ENCODE data around the gene DYNLL2.

The DYNLL2 gene

GRCh38 chr17:58109197-58109596 lies 26.0 kb downstream of the DYNLL2 start:
- no peaks in the 10 kb centered on the region for H3K4me1 ChIP-seq (ENCODE audit: insufficient read depth, low read length, poor library complexity, severe bottlenecking)
- no peaks in the 10 kb centered on the region for H3K79me2 ChIP-seq (ENCODE audit: insufficient read depth, low read length)
- H3F3A ChIP-seq (ENCODE audit: low read depth), result no peaks in the 10 kb centered on the region
- no peak overlapping the region for H3K4me2 ChIP-seq (ENCODE audit: low read depth, low read length, poor library complexity, severe bottlenecking)
- H3K36me3 ChIP-seq (ENCODE audit: insufficient read depth, low read length), result no peaks in the 10 kb centered on the region
- H4K20me1 ChIP-seq (ENCODE audit: insufficient read depth, low read length, poor library complexity, severe bottlenecking), result no peaks in the 10 kb centered on the region
- H3K4me3 ChIP-seq (ENCODE audit: low read length, poor library complexity, severe bottlenecking), result no peak overlapping the region
- H3K9me3 ChIP-seq (ENCODE audit: insufficient read depth, low read depth, low read length), result no peaks in the 10 kb centered on the region
- no peaks in the 10 kb centered on the region for H3K27me3 ChIP-seq (ENCODE audit: insufficient read depth, low read length, poor library complexity, severe bottlenecking)
- H3K9ac ChIP-seq (ENCODE audit: low read depth, low read length, poor library complexity, severe bottlenecking), result no peak overlapping the region
- H3K9me2 ChIP-seq (replicated peaks; ENCODE audit: low read depth, low read length), result no peaks in the 10 kb centered on the region
- TF ChIP-seq, protein P1, sequence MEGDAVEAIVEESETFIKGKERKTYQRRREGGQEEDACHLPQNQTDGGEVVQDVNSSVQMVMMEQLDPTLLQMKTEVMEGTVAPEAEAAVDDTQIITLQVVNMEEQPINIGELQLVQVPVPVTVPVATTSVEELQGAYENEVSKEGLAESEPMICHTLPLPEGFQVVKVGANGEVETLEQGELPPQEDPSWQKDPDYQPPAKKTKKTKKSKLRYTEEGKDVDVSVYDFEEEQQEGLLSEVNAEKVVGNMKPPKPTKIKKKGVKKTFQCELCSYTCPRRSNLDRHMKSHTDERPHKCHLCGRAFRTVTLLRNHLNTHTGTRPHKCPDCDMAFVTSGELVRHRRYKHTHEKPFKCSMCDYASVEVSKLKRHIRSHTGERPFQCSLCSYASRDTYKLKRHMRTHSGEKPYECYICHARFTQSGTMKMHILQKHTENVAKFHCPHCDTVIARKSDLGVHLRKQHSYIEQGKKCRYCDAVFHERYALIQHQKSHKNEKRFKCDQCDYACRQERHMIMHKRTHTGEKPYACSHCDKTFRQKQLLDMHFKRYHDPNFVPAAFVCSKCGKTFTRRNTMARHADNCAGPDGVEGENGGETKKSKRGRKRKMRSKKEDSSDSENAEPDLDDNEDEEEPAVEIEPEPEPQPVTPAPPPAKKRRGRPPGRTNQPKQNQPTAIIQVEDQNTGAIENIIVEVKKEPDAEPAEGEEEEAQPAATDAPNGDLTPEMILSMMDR (conservative IDR thresholded peaks at IDR 0.05; ENCODE audit: low read length), result no peak
- no peak for TF ChIP-seq EZH2phosphoT487 (IDR thresholded peaks at IDR 0.05; ENCODE audit: borderline replicate concordance)
- H2AFZ ChIP-seq (ENCODE audit: low read length), result no peak overlapping the region

DNA sequence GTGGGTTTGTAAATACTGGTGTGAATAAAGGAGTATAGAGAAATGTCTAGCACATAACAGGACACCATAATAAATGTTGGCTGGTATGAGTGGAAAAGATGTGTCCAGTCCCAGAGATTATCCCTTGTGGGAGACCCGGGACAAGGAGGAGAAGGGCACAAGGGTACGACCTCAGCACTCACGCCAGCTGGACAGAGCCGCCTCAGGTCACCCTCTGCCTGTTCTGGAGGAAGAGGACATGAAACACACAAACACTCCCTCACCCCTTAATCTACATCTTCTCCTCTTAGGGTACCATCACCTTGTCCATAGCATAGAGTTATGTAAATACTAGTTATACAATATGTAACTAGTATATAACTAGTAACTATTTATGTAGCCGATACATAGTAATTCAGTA lies 26.8 kb downstream of the DYNLL2 start:
- Histone ChIP-seq H3K4me1 (ENCODE audit: insufficient read depth, low read length, poor library complexity, severe bottlenecking) (no peaks in the 10 kb centered on the region), H4K20me1 (ENCODE audit: insufficient read depth, low read length, poor library complexity, severe bottlenecking) (no peaks in the 10 kb centered on the region), H3K9ac (ENCODE audit: low read depth, low read length, poor library complexity, severe bottlenecking) (no peak overlapping the region), H3K9me2 (replicated peaks; ENCODE audit: low read depth, low read length) (no peaks in the 10 kb centered on the region), H3F3A (ENCODE audit: low read depth) (no peaks in the 10 kb centered on the region), H3K9me3 (ENCODE audit: insufficient read depth, low read depth, low read length) (no peaks in the 10 kb centered on the region), H2AFZ (ENCODE audit: low read length) (no peak overlapping the region), H3K4me3 (ENCODE audit: low read length, poor library complexity, severe bottlenecking) (no peak overlapping the region), H3K27me3 (ENCODE audit: insufficient read depth, low read length, poor library complexity, severe bottlenecking) (no peaks in the 10 kb centered on the region), H3K79me2 (ENCODE audit: insufficient read depth, low read length) (no peaks in the 10 kb centered on the region), H3K36me3 (ENCODE audit: insufficient read depth, low read length) (no peaks in the 10 kb centered on the region), H3K4me2 (ENCODE audit: low read depth, low read length, poor library complexity, severe bottlenecking) (no peak overlapping the region)
- TF ChIP-seq, protein P1 (conservative IDR thresholded peaks at IDR 0.05; ENCODE audit: low read length), result no peak
- no peak for TF ChIP-seq EZH2phosphoT487 (IDR thresholded peaks at IDR 0.05; ENCODE audit: borderline replicate concordance)

GRCh38 chr17:58111676-58112075 lies 28.5 kb downstream of the DYNLL2 start:
- no peaks in the 10 kb centered on the region for H3K79me2 ChIP-seq (ENCODE audit: insufficient read depth, low read length)
- H2AFZ ChIP-seq (ENCODE audit: low read length), result no peak overlapping the region
- H3K9me2 ChIP-seq (replicated peaks; ENCODE audit: low read depth, low read length), result no peaks in the 10 kb centered on the region
- no peaks in the 10 kb centered on the region for H3F3A ChIP-seq (ENCODE audit: low read depth)
- H3K4me3 ChIP-seq (ENCODE audit: low read length, poor library complexity, severe bottlenecking), result no peak overlapping the region
- H3K9me3 ChIP-seq (ENCODE audit: insufficient read depth, low read depth, low read length), result no peaks in the 10 kb centered on the region
- TF ChIP-seq EZH2phosphoT487 (IDR thresholded peaks at IDR 0.05; ENCODE audit: borderline replicate concordance), result no peak
- TF ChIP-seq, protein P1 (conservative IDR thresholded peaks at IDR 0.05; ENCODE audit: low read length), result no peak
- no peak overlapping the region for H3K4me2 ChIP-seq (ENCODE audit: low read depth, low read length, poor library complexity, severe bottlenecking)
- H4K20me1 ChIP-seq (ENCODE audit: insufficient read depth, low read length, poor library complexity, severe bottlenecking), result no peaks in the 10 kb centered on the region
- no peaks in the 10 kb centered on the region for H3K36me3 ChIP-seq (ENCODE audit: insufficient read depth, low read length)
- no peak overlapping the region for H3K9ac ChIP-seq (ENCODE audit: low read depth, low read length, poor library complexity, severe bottlenecking)
- H3K4me1 ChIP-seq (ENCODE audit: insufficient read depth, low read length, poor library complexity, severe bottlenecking), result no peaks in the 10 kb centered on the region
- no peaks in the 10 kb centered on the region for H3K27me3 ChIP-seq (ENCODE audit: insufficient read depth, low read length, poor library complexity, severe bottlenecking)

Data from Loucy (cell line).